SK-N-SH treated with all-trans-retinoic acid at 6 μM for 48 hours (cell line): Measurements from ENCODE around the gene SSTR5.

ENCODE experiments used
- ATAC-seq: fragments of 200-7000 bp; cut with Tn5 transposase; 3 replicates; pipeline ENCODE4 v1.9.1; 2020; ENCODE audit warnings: mild to moderate bottlenecking, moderate library complexity
- ARNTL ChIP-seq: fragments of 450-650 bp; formaldehyde crosslinking; IDR thresholded peaks from 2 replicates; pipeline ENCODE4 v1.5.0; 2020; ENCODE audit warnings: low read depth, mild to moderate bottlenecking, moderate library complexity, borderline replicate concordance
- BACH2 ChIP-seq: fragments of 250-450 bp; sonication (Bioruptor Pico); IDR thresholded peaks from 2 replicates; pipeline ENCODE4 v1.9.0; 2021; ENCODE audit warnings: mild to moderate bottlenecking, borderline replicate concordance
- CREB5 ChIP-seq: fragments of 250-450 bp; sonication (Bioruptor Pico); IDR thresholded peaks from 2 replicates; pipeline ENCODE4 v1.5.1; 2020; ENCODE audit warnings: low read depth, mild to moderate bottlenecking, moderate library complexity
- CSDC2 ChIP-seq: fragments of 250-450 bp; sonication (Bioruptor Pico); IDR thresholded peaks from 2 replicates; pipeline ENCODE4 v1.5.0; 2020; ENCODE audit warnings: mild to moderate bottlenecking, moderate library complexity
- ESRRG ChIP-seq: fragments of 250-450 bp; sonication (Bioruptor Pico); IDR thresholded peaks from 2 replicates; pipeline ENCODE4 v1.6.1; 2021; ENCODE audit warnings: mild to moderate bottlenecking
- GLIS3 ChIP-seq: fragments of 250-450 bp; sonication (Bioruptor Pico); IDR thresholded peaks from 2 replicates; pipeline ENCODE4 v1.5.0; 2020; ENCODE audit warnings: mild to moderate bottlenecking, moderate library complexity
- ISL1 ChIP-seq: fragments of 250-450 bp; sonication (Bioruptor Pico); IDR thresholded peaks from 2 replicates; pipeline ENCODE4 v2.1.2; 2022; ENCODE audit warnings: mild to moderate bottlenecking, moderate library complexity
- OSR1 ChIP-seq: fragments of 250-450 bp; sonication (Bioruptor Pico); IDR thresholded peaks from 2 replicates; pipeline ENCODE4 v1.8.0; 2022; ENCODE audit warnings: moderate library complexity, mild to moderate bottlenecking, inconsistent platforms
- POU6F1 ChIP-seq: fragments of 250-450 bp; sonication (Bioruptor Pico); IDR thresholded peaks from 2 replicates; pipeline ENCODE4 v1.8.0; 2021; ENCODE audit warnings: low read depth, mild to moderate bottlenecking, moderate library complexity, borderline replicate concordance
- PPARA ChIP-seq: fragments of 250-450 bp; sonication (Bioruptor Pico); IDR thresholded peaks from 2 replicates; pipeline ENCODE4 v1.5.0; 2020; ENCODE audit warnings: mild to moderate bottlenecking, borderline replicate concordance
- RARB ChIP-seq: fragments of 250-450 bp; sonication (Bioruptor Pico); IDR thresholded peaks from 2 replicates; pipeline ENCODE4 v1.8.0; 2021; ENCODE audit warnings: mild to moderate bottlenecking, moderate library complexity
- SNAI2 ChIP-seq: fragments of 250-450 bp; sonication (Bioruptor Pico); IDR thresholded peaks from 2 replicates; pipeline ENCODE4 v1.5.0; 2020; ENCODE audit warnings: mild to moderate bottlenecking, moderate library complexity
- TCF4 ChIP-seq: fragments of 250-450 bp; sonication (Bioruptor Pico); IDR thresholded peaks from 2 replicates; pipeline ENCODE4 v1.8.0; 2021; ENCODE audit warnings: mild to moderate bottlenecking, moderate library complexity, borderline replicate concordance
- TOX ChIP-seq: fragments of 250-450 bp; sonication (Bioruptor Pico); IDR thresholded peaks from 2 replicates; pipeline ENCODE4 v1.8.0; 2021; ENCODE audit warnings: mild to moderate bottlenecking, moderate library complexity, borderline replicate concordance
- TSHZ2 ChIP-seq: fragments of 250-450 bp; sonication (Bioruptor Pico); IDR thresholded peaks from 2 replicates; pipeline ENCODE4 v1.5.0; 2020; ENCODE audit warnings: mild to moderate bottlenecking, moderate library complexity
- ZC3H10 ChIP-seq: fragments of 250-450 bp; sonication (Bioruptor Pico); IDR thresholded peaks from 2 replicates; pipeline ENCODE4 v1.5.1; 2021; ENCODE audit warnings: mild to moderate bottlenecking, moderate library complexity
- ZFP3 ChIP-seq: fragments of 250-450 bp; sonication (Bioruptor Pico); IDR thresholded peaks from 2 replicates; pipeline ENCODE4 v1.5.0; 2020; ENCODE audit warnings: mild to moderate bottlenecking, moderate library complexity
- ZFP30 ChIP-seq: fragments of 450-650 bp; formaldehyde crosslinking; IDR thresholded peaks from 2 replicates; pipeline ENCODE4 v1.5.0; 2022; ENCODE audit warnings: mild to moderate bottlenecking, moderate library complexity
- ZNF565 ChIP-seq: fragments of 450-650 bp; formaldehyde crosslinking; conservative IDR thresholded peaks from 2 replicates; pipeline ENCODE4 v1.5.0; 2020; ENCODE audit warnings: low read depth, mild to moderate bottlenecking, moderate library complexity
- ZNF70 ChIP-seq: fragments of 450-650 bp; formaldehyde crosslinking; IDR thresholded peaks from 2 replicates; pipeline ENCODE4 v1.5.0; 2020; ENCODE audit warnings: mild to moderate bottlenecking, moderate library complexity
- TF ChIP-seq, protein P1 (sequence below): fragments of 250-450 bp; sonication (Bioruptor Pico); IDR thresholded peaks from 2 replicates; pipeline ENCODE4 v1.5.1; 2021; ENCODE audit warnings: mild to moderate bottlenecking, moderate library complexity
- TF ChIP-seq, protein P2 (sequence below): fragments of 250-450 bp; sonication (Bioruptor Pico); IDR thresholded peaks from 2 replicates; pipeline ENCODE4 v1.8.0; 2020; ENCODE audit warnings: mild to moderate bottlenecking, moderate library complexity, borderline replicate concordance

The SSTR5 gene

DNA sequence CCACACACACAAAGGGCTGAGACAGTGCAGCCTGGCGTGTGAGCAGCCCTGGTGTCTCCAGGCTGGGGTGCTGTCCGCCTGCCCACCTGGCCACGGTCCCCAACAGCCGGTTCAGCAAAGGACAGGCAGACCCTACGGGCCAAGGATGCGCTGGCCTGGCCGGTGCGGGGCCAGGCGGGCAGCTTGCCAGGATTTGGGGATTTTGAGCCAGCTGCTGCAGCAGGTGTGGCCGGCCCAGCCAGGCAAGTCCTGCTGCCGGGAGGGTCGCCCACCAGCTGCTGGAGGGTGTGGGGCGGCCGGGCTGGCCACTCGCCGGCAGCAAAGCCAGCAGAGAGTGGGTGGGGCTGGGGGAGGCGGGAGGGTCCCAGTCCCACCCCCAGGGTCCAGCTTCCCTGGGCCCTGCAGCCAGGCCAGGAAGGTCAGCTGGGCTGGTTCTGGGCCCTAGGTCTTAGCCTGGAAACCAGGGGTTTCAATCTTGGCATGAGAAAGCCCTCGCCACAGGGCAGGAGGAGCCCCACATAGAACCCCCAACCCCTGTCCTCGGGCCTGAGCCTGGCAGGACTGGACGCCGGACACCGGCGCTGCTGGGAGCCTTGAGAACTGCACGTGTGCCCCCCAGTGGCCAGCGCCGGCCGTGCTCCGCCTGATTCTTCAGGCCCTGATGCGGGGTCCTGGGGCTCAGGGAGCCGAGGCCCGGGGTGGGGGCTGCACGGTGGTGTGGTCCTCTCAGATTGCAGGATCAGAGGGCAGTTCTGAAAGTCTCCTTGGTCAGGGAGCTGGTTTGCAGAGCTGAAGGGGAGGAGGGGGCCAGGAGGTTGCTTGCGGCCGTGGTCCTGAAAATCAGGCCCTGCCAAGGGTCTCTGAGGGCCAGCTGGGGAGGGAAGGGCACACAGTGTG, 17.6 kb upstream of the SSTR5 start:
- TF ChIP-seq CREB5 (CRISPR knock-in tag), result no peak
- no peak for TF ChIP-seq CSDC2 (CRISPR knock-in tag)
- TF ChIP-seq ZFP3 (CRISPR knock-in tag), result no peak
- TF ChIP-seq ZNF565 (CRISPR knock-in tag), result no peak
- no peak for TF ChIP-seq SNAI2 (CRISPR knock-in tag)
- no peak for TF ChIP-seq RARB (CRISPR knock-in tag)
- no peak for TF ChIP-seq TSHZ2
- TF ChIP-seq BACH2 (CRISPR knock-in tag), result no peak
- no peak for TF ChIP-seq ZNF70 (CRISPR knock-in tag)
- TF ChIP-seq, protein P1, sequence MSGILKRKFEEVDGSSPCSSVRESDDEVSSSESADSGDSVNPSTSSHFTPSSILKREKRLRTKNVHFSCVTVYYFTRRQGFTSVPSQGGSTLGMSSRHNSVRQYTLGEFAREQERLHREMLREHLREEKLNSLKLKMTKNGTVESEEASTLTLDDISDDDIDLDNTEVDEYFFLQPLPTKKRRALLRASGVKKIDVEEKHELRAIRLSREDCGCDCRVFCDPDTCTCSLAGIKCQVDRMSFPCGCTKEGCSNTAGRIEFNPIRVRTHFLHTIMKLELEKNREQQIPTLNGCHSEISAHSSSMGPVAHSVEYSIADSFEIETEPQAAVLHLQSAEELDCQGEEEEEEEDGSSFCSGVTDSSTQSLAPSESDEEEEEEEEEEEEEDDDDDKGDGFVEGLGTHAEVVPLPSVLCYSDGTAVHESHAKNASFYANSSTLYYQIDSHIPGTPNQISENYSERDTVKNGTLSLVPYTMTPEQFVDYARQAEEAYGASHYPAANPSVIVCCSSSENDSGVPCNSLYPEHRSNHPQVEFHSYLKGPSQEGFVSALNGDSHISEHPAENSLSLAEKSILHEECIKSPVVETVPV (CRISPR knock-in tag), result no peak
- no peak for TF ChIP-seq ISL1 (CRISPR knock-in tag)
- no peak for TF ChIP-seq ZC3H10 (CRISPR knock-in tag)
- TF ChIP-seq GLIS3 (CRISPR knock-in tag), result no peak
- no peak for TF ChIP-seq TCF4 (CRISPR knock-in tag)
- TF ChIP-seq ZFP30 (CRISPR knock-in tag), result no peak
- no peak for TF ChIP-seq ARNTL (CRISPR knock-in tag)
- TF ChIP-seq, protein P2, sequence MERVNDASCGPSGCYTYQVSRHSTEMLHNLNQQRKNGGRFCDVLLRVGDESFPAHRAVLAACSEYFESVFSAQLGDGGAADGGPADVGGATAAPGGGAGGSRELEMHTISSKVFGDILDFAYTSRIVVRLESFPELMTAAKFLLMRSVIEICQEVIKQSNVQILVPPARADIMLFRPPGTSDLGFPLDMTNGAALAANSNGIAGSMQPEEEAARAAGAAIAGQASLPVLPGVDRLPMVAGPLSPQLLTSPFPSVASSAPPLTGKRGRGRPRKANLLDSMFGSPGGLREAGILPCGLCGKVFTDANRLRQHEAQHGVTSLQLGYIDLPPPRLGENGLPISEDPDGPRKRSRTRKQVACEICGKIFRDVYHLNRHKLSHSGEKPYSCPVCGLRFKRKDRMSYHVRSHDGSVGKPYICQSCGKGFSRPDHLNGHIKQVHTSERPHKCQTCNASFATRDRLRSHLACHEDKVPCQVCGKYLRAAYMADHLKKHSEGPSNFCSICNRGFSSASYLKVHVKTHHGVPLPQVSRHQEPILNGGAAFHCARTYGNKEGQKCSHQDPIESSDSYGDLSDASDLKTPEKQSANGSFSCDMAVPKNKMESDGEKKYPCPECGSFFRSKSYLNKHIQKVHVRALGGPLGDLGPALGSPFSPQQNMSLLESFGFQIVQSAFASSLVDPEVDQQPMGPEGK (CRISPR knock-in tag), result no peak
- TF ChIP-seq PPARA (CRISPR knock-in tag), result no peak
- no peak for TF ChIP-seq ESRRG (CRISPR knock-in tag)
- no peak for TF ChIP-seq TOX (CRISPR knock-in tag)
- ATAC-seq, result peak; percentile 91

- no peak for ATAC-seq
- TF ChIP-seq POU6F1 (CRISPR knock-in tag), result no peak
- no peak for TF ChIP-seq OSR1 (CRISPR knock-in tag)
- no peak for TF ChIP-seq ZFP3 (CRISPR knock-in tag)
- no peak for TF ChIP-seq SNAI2 (CRISPR knock-in tag)
- TF ChIP-seq ZNF70 (CRISPR knock-in tag), result no peak
- no peak for TF ChIP-seq TSHZ2
- TF ChIP-seq, protein P2 (CRISPR knock-in tag), result no peak
- no peak for TF ChIP-seq ARNTL (CRISPR knock-in tag)
Observed at GRCh38 chr16:1055557-1055924, 17.0 kb upstream of the SSTR5 start.
